HL-60 (cell line): ENCODE results near the gene B3GALT4.
"Not testable (repeated sequence)": the region's sequence is repeated elsewhere in the genome, so short reads cannot be mapped to it uniquely, and the experiment has no call there.

Experiments
- DNase-seq, 2 experiments: peaks; one replicate each; pipeline ENCODE4 v3.0.0-alpha.2; 2010 to 2020; ENCODE audit warnings: low read depth in 1 of 2, low spot score in 1 of 2
- H3K27ac ChIP-seq: fragments of 250-450 bp; sonication (Bioruptor Pico); replicated peaks from 2 replicates; pipeline ENCODE4 v1.5.1; 2020; ENCODE audit warnings: mild to moderate bottlenecking, moderate library complexity
- H3K27me3 ChIP-seq: fragments of 250-450 bp; sonication (Bioruptor Pico); 2 replicates; pipeline ENCODE4 v1.5.1; 2021; ENCODE audit warnings: mild to moderate bottlenecking, moderate library complexity; ENCODE audit not compliant: insufficient read depth, poor library complexity, severe bottlenecking
- H3K4me3 ChIP-seq: replicated peaks from 2 replicates; pipeline ENCODE4 v1.5.1; 2011; ENCODE audit warnings: mild to moderate bottlenecking, control low read depth, low read length; ENCODE audit not compliant: insufficient read depth
- GABPA ChIP-seq: IDR thresholded peaks from 2 replicates; pipeline ENCODE4 v1.6.1; 2012; ENCODE audit warnings: low read depth
- POLR2AphosphoS5 ChIP-seq: IDR thresholded peaks from 2 replicates; pipeline ENCODE4 v1.6.1; 2012; ENCODE audit warnings: low read depth
- SPI1 ChIP-seq: IDR thresholded peaks from 2 replicates; pipeline ENCODE4 v1.6.1; 2012; ENCODE audit warnings: low read depth, mild to moderate bottlenecking, borderline replicate concordance
- TF ChIP-seq, protein P1 (sequence below): IDR thresholded peaks from one replicate; pipeline ENCODE4 v1.5.1; 2011; ENCODE audit warnings: low read length, control low read depth, inconsistent platforms; ENCODE audit not compliant: insufficient read depth
- TF ChIP-seq, protein P2 (sequence below): IDR thresholded peaks from 2 replicates; pipeline ENCODE4 v1.6.1; 2012; ENCODE audit warnings: low read depth; ENCODE audit not compliant: insufficient replicate concordance

The B3GALT4 gene

DNA sequence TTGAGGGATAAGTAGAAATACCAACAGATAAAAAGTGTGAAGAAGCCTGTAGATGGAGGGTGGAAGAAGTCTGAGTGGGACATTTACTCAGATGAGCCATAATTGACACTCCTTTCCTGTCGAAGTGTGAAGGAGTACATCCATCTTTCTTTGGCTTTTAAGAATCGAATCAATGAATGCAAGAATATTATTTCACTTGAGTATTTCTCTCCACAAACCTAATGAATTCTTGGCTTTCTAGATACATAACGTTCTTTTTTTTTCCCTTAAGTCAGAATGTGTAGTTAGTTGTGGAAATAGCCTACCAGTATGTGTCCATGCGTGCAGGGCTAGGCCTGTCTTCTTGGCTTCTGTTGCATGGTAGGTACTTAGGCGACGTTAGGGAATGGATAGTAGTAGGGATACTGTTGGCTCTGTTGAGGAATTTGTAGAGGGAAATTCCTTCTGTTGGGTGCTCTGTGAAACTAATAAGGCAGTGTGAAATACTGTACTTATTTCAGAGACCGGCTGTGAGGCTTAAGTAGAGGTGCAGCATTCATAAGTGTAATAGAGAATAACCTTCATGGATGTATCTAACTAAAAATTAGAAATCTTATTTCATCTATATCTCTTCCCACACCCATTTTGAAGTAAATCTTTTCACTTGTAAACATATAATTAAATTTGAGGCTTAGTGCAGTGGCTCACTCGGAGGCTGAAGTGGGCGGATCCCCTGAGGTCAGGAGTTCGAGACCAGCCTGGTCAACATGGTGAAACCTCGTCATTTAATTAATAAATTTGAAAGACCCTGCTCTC lies 3.6 kb upstream of the B3GALT4 start:
- Histone ChIP-seq H3K27ac (peak overlapping the region; percentile 97), H3K27me3 (no peaks in the 10 kb centered on the region), H3K4me3 (peak overlapping the region; percentile 65)
- no peak for DNase-seq
- TF ChIP-seq SPI1 (no peak), GABPA (no peak), POLR2AphosphoS5 (no peak)
- TF ChIP-seq, protein P1, sequence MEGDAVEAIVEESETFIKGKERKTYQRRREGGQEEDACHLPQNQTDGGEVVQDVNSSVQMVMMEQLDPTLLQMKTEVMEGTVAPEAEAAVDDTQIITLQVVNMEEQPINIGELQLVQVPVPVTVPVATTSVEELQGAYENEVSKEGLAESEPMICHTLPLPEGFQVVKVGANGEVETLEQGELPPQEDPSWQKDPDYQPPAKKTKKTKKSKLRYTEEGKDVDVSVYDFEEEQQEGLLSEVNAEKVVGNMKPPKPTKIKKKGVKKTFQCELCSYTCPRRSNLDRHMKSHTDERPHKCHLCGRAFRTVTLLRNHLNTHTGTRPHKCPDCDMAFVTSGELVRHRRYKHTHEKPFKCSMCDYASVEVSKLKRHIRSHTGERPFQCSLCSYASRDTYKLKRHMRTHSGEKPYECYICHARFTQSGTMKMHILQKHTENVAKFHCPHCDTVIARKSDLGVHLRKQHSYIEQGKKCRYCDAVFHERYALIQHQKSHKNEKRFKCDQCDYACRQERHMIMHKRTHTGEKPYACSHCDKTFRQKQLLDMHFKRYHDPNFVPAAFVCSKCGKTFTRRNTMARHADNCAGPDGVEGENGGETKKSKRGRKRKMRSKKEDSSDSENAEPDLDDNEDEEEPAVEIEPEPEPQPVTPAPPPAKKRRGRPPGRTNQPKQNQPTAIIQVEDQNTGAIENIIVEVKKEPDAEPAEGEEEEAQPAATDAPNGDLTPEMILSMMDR, result no peak
- TF ChIP-seq, protein P2, sequence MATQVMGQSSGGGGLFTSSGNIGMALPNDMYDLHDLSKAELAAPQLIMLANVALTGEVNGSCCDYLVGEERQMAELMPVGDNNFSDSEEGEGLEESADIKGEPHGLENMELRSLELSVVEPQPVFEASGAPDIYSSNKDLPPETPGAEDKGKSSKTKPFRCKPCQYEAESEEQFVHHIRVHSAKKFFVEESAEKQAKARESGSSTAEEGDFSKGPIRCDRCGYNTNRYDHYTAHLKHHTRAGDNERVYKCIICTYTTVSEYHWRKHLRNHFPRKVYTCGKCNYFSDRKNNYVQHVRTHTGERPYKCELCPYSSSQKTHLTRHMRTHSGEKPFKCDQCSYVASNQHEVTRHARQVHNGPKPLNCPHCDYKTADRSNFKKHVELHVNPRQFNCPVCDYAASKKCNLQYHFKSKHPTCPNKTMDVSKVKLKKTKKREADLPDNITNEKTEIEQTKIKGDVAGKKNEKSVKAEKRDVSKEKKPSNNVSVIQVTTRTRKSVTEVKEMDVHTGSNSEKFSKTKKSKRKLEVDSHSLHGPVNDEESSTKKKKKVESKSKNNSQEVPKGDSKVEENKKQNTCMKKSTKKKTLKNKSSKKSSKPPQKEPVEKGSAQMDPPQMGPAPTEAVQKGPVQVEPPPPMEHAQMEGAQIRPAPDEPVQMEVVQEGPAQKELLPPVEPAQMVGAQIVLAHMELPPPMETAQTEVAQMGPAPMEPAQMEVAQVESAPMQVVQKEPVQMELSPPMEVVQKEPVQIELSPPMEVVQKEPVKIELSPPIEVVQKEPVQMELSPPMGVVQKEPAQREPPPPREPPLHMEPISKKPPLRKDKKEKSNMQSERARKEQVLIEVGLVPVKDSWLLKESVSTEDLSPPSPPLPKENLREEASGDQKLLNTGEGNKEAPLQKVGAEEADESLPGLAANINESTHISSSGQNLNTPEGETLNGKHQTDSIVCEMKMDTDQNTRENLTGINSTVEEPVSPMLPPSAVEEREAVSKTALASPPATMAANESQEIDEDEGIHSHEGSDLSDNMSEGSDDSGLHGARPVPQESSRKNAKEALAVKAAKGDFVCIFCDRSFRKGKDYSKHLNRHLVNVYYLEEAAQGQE, result no peak

DNA sequence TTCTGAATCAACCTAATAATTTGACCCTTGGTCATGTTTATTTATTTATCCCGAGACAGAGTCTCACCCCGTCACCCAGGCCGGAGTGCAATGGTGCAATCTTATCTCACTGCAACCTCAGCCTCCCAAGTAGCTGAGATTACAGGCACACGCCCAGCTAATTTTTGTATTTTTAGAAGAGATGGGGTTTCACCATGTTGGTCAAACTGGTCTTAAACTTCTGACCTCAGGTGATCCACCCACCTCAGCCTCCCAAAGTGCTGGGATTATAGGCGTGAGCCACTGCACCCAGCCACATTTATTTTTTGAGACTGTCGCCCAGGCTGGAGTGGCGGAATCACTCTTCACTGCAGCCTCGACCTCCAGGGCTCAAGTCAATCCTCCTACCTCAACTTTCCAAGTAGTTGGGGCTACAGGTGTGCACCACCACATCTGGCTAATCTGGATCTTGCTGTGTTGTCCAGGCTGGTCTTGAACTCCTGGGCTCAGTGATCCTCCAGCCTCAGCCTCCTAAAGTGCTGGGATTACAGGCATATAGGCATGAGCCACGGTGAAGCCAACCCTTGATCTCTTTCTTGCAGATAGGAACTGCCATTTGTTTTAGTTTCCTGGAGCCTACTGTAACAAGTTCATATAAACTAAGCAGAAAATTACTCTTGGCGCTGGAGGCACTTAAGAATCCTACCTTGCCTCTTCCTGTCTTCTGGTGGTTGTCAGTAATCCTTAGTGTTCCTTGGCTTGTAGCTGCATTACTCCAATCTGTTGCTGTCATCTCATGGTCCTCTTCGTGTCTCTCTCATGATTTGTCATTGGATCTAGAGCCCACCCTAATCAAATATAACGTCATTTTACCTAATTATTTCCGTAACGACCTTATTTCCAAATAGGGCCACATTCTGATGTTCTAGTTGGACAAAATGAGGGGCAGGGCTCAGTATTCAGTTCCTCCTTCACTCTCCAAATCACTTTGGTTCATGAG lies 2.7 kb upstream of the B3GALT4 start:
- no peak for TF ChIP-seq SPI1
- H3K27ac ChIP-seq, result peak overlapping the region; percentile 97

DNA sequence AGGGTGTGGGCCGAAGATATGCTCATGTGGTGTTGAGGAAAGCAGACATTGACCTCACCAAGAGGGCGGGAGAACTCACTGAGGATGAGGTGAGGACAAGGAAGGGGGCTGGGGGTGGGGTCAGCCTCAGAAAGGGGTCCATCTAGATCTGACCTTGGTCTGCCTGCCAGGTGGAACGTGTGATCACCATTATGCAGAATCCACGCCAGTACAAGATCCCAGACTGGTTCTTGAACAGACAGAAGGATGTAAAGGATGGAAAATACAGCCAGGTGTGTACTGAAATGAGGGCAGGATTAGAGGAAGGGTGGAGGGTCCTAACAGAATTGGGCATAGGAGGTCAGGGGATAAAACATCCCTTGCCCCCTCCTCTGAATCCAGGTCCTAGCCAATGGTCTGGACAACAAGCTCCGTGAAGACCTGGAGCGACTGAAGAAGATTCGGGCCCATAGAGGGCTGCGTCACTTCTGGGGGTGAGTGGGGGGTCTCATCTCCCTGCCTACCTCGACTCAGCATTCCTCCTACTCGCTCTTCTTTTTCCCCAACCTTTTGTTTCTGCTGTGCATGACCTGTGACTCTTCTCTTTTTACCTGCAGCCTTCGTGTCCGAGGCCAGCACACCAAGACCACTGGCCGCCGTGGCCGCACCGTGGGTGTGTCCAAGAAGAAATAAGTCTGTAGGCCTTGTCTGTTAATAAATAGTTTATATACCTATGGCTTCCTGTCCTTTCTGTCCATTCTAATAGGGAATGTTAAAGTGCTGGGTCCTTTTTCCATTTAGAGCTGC lies 935 bp upstream of the B3GALT4 start:
- H3K4me3 ChIP-seq, result peak overlapping the region; percentile 19
- not testable (repeated sequence) for DNase-seq, H3K27me3 ChIP-seq
- peak overlapping the region; percentile 97 for H3K27ac ChIP-seq

More for the DNA sequence above, 2.7 kb upstream of the B3GALT4 start:
- no peak for DNase-seq
- H3K4me3 ChIP-seq, result peak overlapping the region; percentile 65
- no peaks in the 10 kb centered on the region for H3K27me3 ChIP-seq

DNA sequence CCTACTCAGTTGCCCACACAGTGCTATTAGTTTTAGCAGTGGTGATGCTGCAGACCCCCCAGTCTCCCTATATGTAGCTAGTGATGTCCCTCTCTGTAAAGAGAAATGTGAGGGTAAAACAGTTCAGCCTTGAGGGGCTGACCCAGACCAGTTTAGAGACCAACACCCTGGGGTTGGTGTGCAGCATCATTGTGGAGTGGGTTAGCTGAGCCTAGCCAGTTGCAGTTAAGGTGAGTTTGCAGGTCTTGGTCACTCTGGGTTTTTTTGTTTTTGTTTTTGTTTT lies 401 bp upstream of the B3GALT4 start:
- H3K27me3 ChIP-seq, result no peaks in the 10 kb centered on the region
- peak overlapping the region; percentile 78 for H3K27ac ChIP-seq
- DNase-seq, result no peak
- peak overlapping the region; percentile 14 for H3K4me3 ChIP-seq
- TF ChIP-seq POLR2AphosphoS5, result no peak
- TF ChIP-seq SPI1, result no peak
- TF ChIP-seq GABPA, result no peak
- TF ChIP-seq, protein P2, result no peak
- TF ChIP-seq, protein P1, result no peak
